Measurements from ENCODE around the gene MAP3K9. TPM values are rescaled to one million over a fixed set of nuclear protein-coding genes. Genes with fewer than 3 reads are reported as not detected.

Gene MAP3K9
- total and polyA plus RNA-seq, 2 of the 8 experiments (the other 6 are each of a cell fraction or from before 2014, with no cell fraction given) = 9.8 to 24.7 TPM

- no peaks in the 10 kb centered on the region for H3K79me1 ChIP-seq (ENCODE audit: low read depth, low read length)
- no peak overlapping the region for H4K5ac ChIP-seq (ENCODE audit: insufficient read length, low read depth, low read length)
- H2BK12ac ChIP-seq (ENCODE audit: low read depth, low read length) = no peak overlapping the region
- H2BK5ac ChIP-seq (ENCODE audit: low read depth, low read length) = no peak overlapping the region
- 79% methylated on average over 2 of the region's 2 CpGs; no CpG with 5 or more reads in 1 of the 2 experiments for WGBS, 2 experiments (ENCODE audit: extremely low coverage in 1 of 2, insufficient coverage in 1 of 2, insufficient read length in 1 of 2, insufficient replicate concordance in 2 of 2, low coverage in 1 of 2, low lambda C conversion rate in 2 of 2, missing lambda C conversion rate in 1 of 2)
- no peak overlapping the region for H3K18ac ChIP-seq (ENCODE audit: extremely low read depth, low read length)
- H2BK15ac ChIP-seq (ENCODE audit: low read length) = no peak overlapping the region
- H4K8ac ChIP-seq (ENCODE audit: extremely low read depth, insufficient read depth, low read length) = no peak overlapping the region
- H3K79me2 ChIP-seq (ENCODE audit: control insufficient read depth in 1 of 2, insufficient read depth in 2 of 2, low read length in 2 of 2) = no peaks in the 10 kb centered on the region
- H4K91ac ChIP-seq (replicated peaks; ENCODE audit: insufficient read length, low read length) = no peak overlapping the region
- no peak for DNase-seq (ENCODE audit: low read depth in 1 of 2, low spot score in 2 of 2)
- ChIA-PET CTCF (ENCODE audit: partially characterized antibody) (interaction anchor here (0.8 to 1.6 kb wide), 4 partner anchors 11 to 226 kb away, joined by 3 to 9 read pairs (median 3); no protein-coding TSS in a partner anchor), POLR2A (ENCODE audit: partially characterized antibody) (interaction anchor here (1.6 kb wide), 1 partner anchor 12 kb away, joined by 4 read pairs; no protein-coding TSS in a partner anchor)
- H3K9ac ChIP-seq (replicated peaks in 1 of 4; ENCODE audit: extremely low read depth in 1 of 4, low read depth in 3 of 4, low read length in 3 of 4) = no peak overlapping the region
- H2BK20ac ChIP-seq (ENCODE audit: low read length) = no peak overlapping the region
- no peaks in the 10 kb centered on the region for H4K20me1 ChIP-seq (replicated peaks in 1 of 2; ENCODE audit: control insufficient read depth in 1 of 2, insufficient read depth in 2 of 2, low read length in 2 of 2)
- no peak overlapping the region for H3K4ac ChIP-seq (replicated peaks; ENCODE audit: insufficient read length, low read depth, low read length)
- no peak overlapping the region for H2BK120ac ChIP-seq (replicated peaks; ENCODE audit: low read depth, low read length)
- no peak overlapping the region for H3K4me3 ChIP-seq (ENCODE audit: extremely low read depth in 1 of 4, insufficient read depth in 2 of 4, low read depth in 3 of 4, low read length in 4 of 4)
- H3K14ac ChIP-seq (ENCODE audit: insufficient read length) = no peak overlapping the region
- no peaks in the 10 kb centered on the region for H3K36me3 ChIP-seq (ENCODE audit: control insufficient read depth in 2 of 4, insufficient read depth in 4 of 4, low read length in 3 of 4)
- no peaks in the 10 kb centered on the region for H3K9me3 ChIP-seq (ENCODE audit: insufficient read depth in 2 of 2, low read depth in 1 of 2, low read length in 1 of 2)
- no peaks in the 10 kb centered on the region for H3K23me2 ChIP-seq (ENCODE audit: low read depth, low read length)
- no peak for FAIRE-seq
- no peak overlapping the region for H2AK5ac ChIP-seq (ENCODE audit: low read depth, low read length)
- no peak overlapping the region for H2AFZ ChIP-seq (ENCODE audit: low read length)
- H3K56ac ChIP-seq (replicated peaks; ENCODE audit: insufficient read length, low read depth, low read length) = no peak overlapping the region
- H3K27ac ChIP-seq (ENCODE audit: low read depth, low read length) = no peak overlapping the region
- no peak overlapping the region for H3K4me2 ChIP-seq (ENCODE audit: insufficient read depth in 1 of 2, low read depth in 2 of 2, low read length in 2 of 2)
- no peak overlapping the region for H3K23ac ChIP-seq (ENCODE audit: insufficient read length)
- no peaks in the 10 kb centered on the region for H3K27me3 ChIP-seq (replicated peaks in 1 of 4; ENCODE audit: control insufficient read depth in 3 of 4, extremely low read depth in 1 of 4, insufficient read depth in 3 of 4, low read length in 3 of 4)
- H3K4me1 ChIP-seq (replicated peaks in 1 of 4; ENCODE audit: control insufficient read depth in 3 of 4, insufficient read depth in 4 of 4, low read length in 3 of 4) = no peaks in the 10 kb centered on the region
- TF ChIP-seq RXRA (IDR thresholded peaks at IDR 0.05; ENCODE audit: insufficient read depth, low read depth, low read length) = no peak
- TF ChIP-seq RBBP5 (IDR thresholded peaks at IDR 0.05; ENCODE audit: borderline replicate concordance, low read depth, low read length) = no peak
- no peak for TF ChIP-seq CBX5 (IDR thresholded peaks at IDR 0.05; ENCODE audit: low read depth, low read length)
These were observed 36.3 kb upstream of the MAP3K9 start for GRCh38 chr14:70845601-70846000.

All from H1 (cell line).